Measurements from ENCODE around the gene CD86.

DNA sequence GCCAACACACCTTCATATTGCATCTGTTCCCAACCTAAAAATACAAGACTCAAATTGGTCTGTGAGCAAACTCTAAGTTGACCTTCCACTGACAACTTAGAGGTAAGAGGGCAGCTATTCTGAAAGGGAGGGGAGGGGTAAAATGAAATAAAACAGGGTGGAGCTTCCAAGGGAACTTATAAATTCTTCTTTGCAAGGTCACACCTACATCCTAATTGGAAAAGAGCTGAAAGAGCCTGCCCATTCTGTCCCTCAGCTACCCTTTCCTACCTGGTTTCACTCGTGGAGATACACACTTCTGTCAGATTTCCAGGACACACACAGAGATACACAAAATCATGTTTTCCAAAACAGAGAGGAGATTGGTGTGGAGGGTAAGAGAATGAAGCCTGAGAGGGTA, 34.1 kb upstream of the CD86 start:
- TF ChIP-seq, protein P1, sequence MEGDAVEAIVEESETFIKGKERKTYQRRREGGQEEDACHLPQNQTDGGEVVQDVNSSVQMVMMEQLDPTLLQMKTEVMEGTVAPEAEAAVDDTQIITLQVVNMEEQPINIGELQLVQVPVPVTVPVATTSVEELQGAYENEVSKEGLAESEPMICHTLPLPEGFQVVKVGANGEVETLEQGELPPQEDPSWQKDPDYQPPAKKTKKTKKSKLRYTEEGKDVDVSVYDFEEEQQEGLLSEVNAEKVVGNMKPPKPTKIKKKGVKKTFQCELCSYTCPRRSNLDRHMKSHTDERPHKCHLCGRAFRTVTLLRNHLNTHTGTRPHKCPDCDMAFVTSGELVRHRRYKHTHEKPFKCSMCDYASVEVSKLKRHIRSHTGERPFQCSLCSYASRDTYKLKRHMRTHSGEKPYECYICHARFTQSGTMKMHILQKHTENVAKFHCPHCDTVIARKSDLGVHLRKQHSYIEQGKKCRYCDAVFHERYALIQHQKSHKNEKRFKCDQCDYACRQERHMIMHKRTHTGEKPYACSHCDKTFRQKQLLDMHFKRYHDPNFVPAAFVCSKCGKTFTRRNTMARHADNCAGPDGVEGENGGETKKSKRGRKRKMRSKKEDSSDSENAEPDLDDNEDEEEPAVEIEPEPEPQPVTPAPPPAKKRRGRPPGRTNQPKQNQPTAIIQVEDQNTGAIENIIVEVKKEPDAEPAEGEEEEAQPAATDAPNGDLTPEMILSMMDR (IDR thresholded peaks at IDR 0.05): no peak
- no peak for TF ChIP-seq POLR2A (IDR thresholded peaks at IDR 0.05)

Measured in Peyer's patch (tissue), 4 donors.